ENCODE data around the gene LGI2.

DNA sequence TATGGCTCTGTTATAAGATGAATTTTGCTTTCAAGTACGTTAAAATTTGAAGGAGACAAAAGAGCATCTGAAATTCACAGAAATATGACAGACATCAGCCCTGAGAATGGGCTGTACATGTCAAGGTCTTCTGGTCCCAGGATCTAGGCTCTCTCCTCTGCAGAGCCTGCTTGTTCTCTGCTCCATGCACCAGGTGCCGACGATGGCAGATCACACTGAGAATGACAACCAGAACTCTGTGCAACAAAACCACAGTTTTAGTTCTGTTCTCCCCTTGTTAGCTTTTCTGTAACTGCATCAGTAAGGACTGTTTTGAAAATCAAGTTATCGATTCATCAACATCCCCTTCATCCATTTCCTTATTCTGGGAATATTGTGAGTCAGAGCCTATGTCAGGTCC lies 30.9 kb upstream of the LGI2 start:
- no peak for TF ChIP-seq CTCF (IDR thresholded peaks at IDR 0.05)
- no peak for TF ChIP-seq POLR2AphosphoS5 (IDR thresholded peaks at IDR 0.05)
- no peak for TF ChIP-seq POLR2A (IDR thresholded peaks at IDR 0.05)
